Nephron (organoid): ENCODE data around the gene SMURF1.

Experiments
- H3K27ac Mint-ChIP-seq, 3 experiments: 2 replicates each; pipeline ENCODE4 v1.8.0; 2020; ENCODE audit warnings: mixed read lengths in 3 of 3, mild to moderate bottlenecking in 2 of 3, moderate library complexity in 1 of 3
- H3K27me3 Mint-ChIP-seq: 2 replicates; pipeline ENCODE4 v1.8.0; 2021; ENCODE audit warnings: low read depth, mild to moderate bottlenecking, moderate library complexity, mixed read lengths
- H3K36me3 Mint-ChIP-seq: 2 replicates; pipeline ENCODE4 v1.8.0; 2020; ENCODE audit warnings: low read depth, mixed read lengths
- H3K4me1 Mint-ChIP-seq: 2 replicates; pipeline ENCODE4 v1.8.0; 2020; ENCODE audit warnings: mixed read lengths
- H3K4me3 Mint-ChIP-seq, 3 experiments: 2 replicates each; pipeline ENCODE4 v1.8.0; 2020; ENCODE audit warnings: mild to moderate bottlenecking in 3 of 3, mixed read lengths in 3 of 3, moderate library complexity in 2 of 3
- H3K9me3 Mint-ChIP-seq: 2 replicates; pipeline ENCODE4 v1.8.0; 2020; ENCODE audit warnings: mixed read lengths
- CTCF ChIP-seq, 3 experiments: fragments of 200-600 bp; sonication (generic); IDR thresholded peaks; one replicate each; pipeline ENCODE4 v1.5.0; 2021; ENCODE audit warnings: antibody characterized with exemption in 3 of 3; ENCODE audit not compliant: unreplicated experiment in 3 of 3

The SMURF1 gene

GRCh38 chr7:99090771-99091542 is 53.0 kb downstream of the SMURF1 start:
- Mint-ChIP-seq H3K9me3 (peaks cover 3% of the 10 kb centered on the region), H3K4me1 (peaks cover 4% of the 10 kb centered on the region), H3K4me3 (no peak overlapping the region)

GRCh38 chr7:99089914-99090629 is 53.8 kb downstream of the SMURF1 start:
- Mint-ChIP-seq H3K27me3 (no peaks in the 10 kb centered on the region), H3K4me1 (peaks cover 4% of the 10 kb centered on the region), H3K36me3 (peaks cover 29% of the 10 kb centered on the region), H3K9me3 (peaks cover 5% of the 10 kb centered on the region), H3K27ac (peak overlapping the region in 1 of 3 experiments; percentile 40), H3K4me3 (no peak overlapping the region)
- TF ChIP-seq CTCF (IDR thresholded peaks at IDR 0.05; ENCODE audit: unreplicated experiment in 3 of 3), result no peak

More at GRCh38 chr7:99090771-99091542, 53.0 kb downstream of the SMURF1 start:
- Mint-ChIP-seq H3K27ac (peak overlapping the region in 2 of 3 experiments; percentile 12 to 29), H3K27me3 (no peaks in the 10 kb centered on the region), H3K36me3 (peaks cover 22% of the 10 kb centered on the region)
- TF ChIP-seq CTCF (IDR thresholded peaks at IDR 0.05; ENCODE audit: unreplicated experiment in 3 of 3), result no peak

GRCh38 chr7:99086944-99087343 is 57.0 kb downstream of the SMURF1 start:
- no peak overlapping the region for H3K4me3 Mint-ChIP-seq
- H3K36me3 Mint-ChIP-seq, result peaks cover 33% of the 10 kb centered on the region
- no peak for TF ChIP-seq CTCF (IDR thresholded peaks at IDR 0.05; ENCODE audit: unreplicated experiment in 3 of 3)
- peaks cover 5% of the 10 kb centered on the region for H3K9me3 Mint-ChIP-seq
- H3K27me3 Mint-ChIP-seq, result no peaks in the 10 kb centered on the region
- H3K4me1 Mint-ChIP-seq, result peaks cover 6% of the 10 kb centered on the region
- no peak overlapping the region for H3K27ac Mint-ChIP-seq

GRCh38 chr7:99086532-99086931 is 57.4 kb downstream of the SMURF1 start:
- TF ChIP-seq CTCF (IDR thresholded peaks at IDR 0.05; ENCODE audit: unreplicated experiment in 3 of 3), result no peak
- Mint-ChIP-seq H3K27me3 (no peaks in the 10 kb centered on the region), H3K4me1 (peaks cover 6% of the 10 kb centered on the region), H3K4me3 (no peak overlapping the region), H3K36me3 (peaks cover 33% of the 10 kb centered on the region), H3K9me3 (peaks cover 5% of the 10 kb centered on the region), H3K27ac (no peak overlapping the region)

- Mint-ChIP-seq H3K9me3 (peaks cover 5% of the 10 kb centered on the region), H3K27ac (peak overlapping the region in 1 of 3 experiments; percentile 8), H3K36me3 (peaks cover 30% of the 10 kb centered on the region), H3K4me1 (peaks cover 11% of the 10 kb centered on the region), H3K27me3 (peaks cover 6% of the 10 kb centered on the region), H3K4me3 (no peak overlapping the region)
- no peak for TF ChIP-seq CTCF (IDR thresholded peaks at IDR 0.05; ENCODE audit: unreplicated experiment in 3 of 3)
Measured at GRCh38 chr7:99083733-99084132, 60.2 kb downstream of the SMURF1 start.
